Stomach smooth muscle (tissue), 2 donors: ENCODE data around the gene VGLL3.

Source experiments
- H3K27ac ChIP-seq: one replicate; pipeline ENCODE4 v1.7.0; 2013; ENCODE audit warnings: mild to moderate bottlenecking, low read length, inconsistent platforms
- H3K27me3 ChIP-seq, 2 donors: one replicate each; pipeline ENCODE4 v1.7.0; 2013; ENCODE audit warnings: low read length in 2 of 2; ENCODE audit not compliant: insufficient read depth in 2 of 2, control insufficient read depth in 1 of 2
- H3K36me3 ChIP-seq, 2 donors: one replicate each; pipeline ENCODE4 v1.7.0; 2013; ENCODE audit warnings: low read length in 2 of 2; ENCODE audit not compliant: control insufficient read depth in 2 of 2, insufficient read depth in 2 of 2
- H3K4me1 ChIP-seq: one replicate; pipeline ENCODE4 v1.7.0; 2013; ENCODE audit warnings: low read length; ENCODE audit not compliant: control insufficient read depth, insufficient read depth
- H3K4me3 ChIP-seq, 2 donors: one replicate each; pipeline ENCODE4 v1.7.0; 2013; ENCODE audit warnings: low read length in 2 of 2
- H3K9ac ChIP-seq, 2 donors: one replicate each; pipeline ENCODE4 v1.7.0; 2013; ENCODE audit warnings: low read length in 2 of 2, mild to moderate bottlenecking in 1 of 2
- H3K9me3 ChIP-seq, 2 donors: one replicate each; pipeline ENCODE4 v1.7.0; 2013; ENCODE audit warnings: low read length in 2 of 2; ENCODE audit not compliant: control insufficient read depth in 2 of 2
- donor health status: healthy.
- donor health status: Pancreatic carcinoma.

VGLL3 gene

DNA sequence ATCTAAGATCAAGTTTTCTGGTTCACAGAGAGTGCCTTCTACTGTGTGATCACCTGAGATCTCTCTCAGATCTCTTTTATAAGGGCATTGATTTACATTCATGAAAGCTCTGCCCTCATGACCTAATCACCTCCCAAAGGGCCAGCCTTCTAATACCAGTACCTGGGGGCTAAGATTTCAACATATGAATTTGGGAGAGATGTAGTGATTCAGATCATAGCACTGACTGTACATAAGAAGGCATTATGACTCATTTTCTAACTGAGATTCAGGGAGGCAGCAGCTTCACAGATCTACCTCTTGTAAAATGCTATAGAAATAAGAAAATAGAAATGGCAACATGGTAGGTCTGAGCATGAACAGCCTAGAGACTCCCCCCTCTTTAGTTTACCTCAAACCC, 39.6 kb downstream of the VGLL3 start:
- Histone ChIP-seq H3K36me3 (no peaks in the 10 kb centered on the region), H3K27me3 (no peaks in the 10 kb centered on the region), H3K4me1 (no peaks in the 10 kb centered on the region), H3K9ac (no peak overlapping the region), H3K27ac (no peak overlapping the region), H3K9me3 (no peaks in the 10 kb centered on the region), H3K4me3 (no peak overlapping the region)

DNA sequence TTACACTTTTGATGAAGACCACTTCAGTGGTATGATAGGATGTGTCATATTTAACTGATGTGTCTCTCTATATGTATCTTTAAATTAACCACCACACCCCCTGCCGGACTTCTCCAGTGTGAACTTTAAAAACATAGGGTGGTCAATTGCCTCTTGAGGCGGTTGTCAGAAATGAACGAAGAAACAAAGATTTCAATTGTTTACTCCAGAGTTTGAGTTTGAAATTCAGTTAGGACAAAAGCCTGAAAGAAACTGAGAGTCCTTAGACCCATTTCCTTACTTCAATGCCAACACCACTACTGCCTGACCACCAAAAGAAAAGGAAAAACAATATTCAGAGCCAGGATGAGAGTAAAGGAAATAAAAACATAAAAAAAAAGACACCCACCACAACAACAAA, 40.2 kb downstream of the VGLL3 start:
- no peaks in the 10 kb centered on the region for H3K9me3 ChIP-seq
- H3K36me3 ChIP-seq, result no peaks in the 10 kb centered on the region
- no peaks in the 10 kb centered on the region for H3K27me3 ChIP-seq
- no peak overlapping the region for H3K9ac ChIP-seq
- H3K4me3 ChIP-seq, result no peak overlapping the region
- H3K4me1 ChIP-seq, result no peaks in the 10 kb centered on the region
- no peak overlapping the region for H3K27ac ChIP-seq

DNA sequence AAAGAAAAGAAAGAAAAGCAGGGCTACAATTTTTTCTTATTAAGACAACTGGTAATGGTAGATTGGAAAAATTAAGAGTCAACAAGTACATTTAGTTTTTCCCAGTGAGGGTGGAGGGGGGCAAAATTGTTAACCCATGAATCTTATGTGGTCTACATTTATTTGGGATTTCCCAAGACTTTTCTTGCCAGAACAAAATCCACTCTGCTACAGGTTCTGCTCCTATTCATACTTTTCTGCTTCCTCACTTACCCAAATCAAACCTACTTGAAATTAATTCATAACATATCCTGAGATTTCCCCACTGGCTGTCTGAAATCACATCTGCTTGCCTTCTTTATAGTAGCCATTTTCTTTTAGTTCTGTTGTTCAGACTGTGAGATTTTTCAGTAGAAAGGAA, 41.1 kb downstream of the VGLL3 start:
- no peak overlapping the region for H3K27ac ChIP-seq
- no peak overlapping the region for H3K4me3 ChIP-seq
- no peaks in the 10 kb centered on the region for H3K4me1 ChIP-seq
- no peaks in the 10 kb centered on the region for H3K36me3 ChIP-seq
- H3K9me3 ChIP-seq, result no peaks in the 10 kb centered on the region
- H3K9ac ChIP-seq, result no peak overlapping the region
- no peaks in the 10 kb centered on the region for H3K27me3 ChIP-seq

- Histone ChIP-seq H3K27me3 (no peaks in the 10 kb centered on the region), H3K36me3 (no peaks in the 10 kb centered on the region), H3K9ac (no peak overlapping the region), H3K4me1 (no peaks in the 10 kb centered on the region), H3K9me3 (no peaks in the 10 kb centered on the region), H3K27ac (no peak overlapping the region), H3K4me3 (no peak overlapping the region)
Measured at GRCh38 chr3:86948822-86949221, 42.1 kb downstream of the VGLL3 start.

- Histone ChIP-seq H3K27ac (no peak overlapping the region), H3K27me3 (no peaks in the 10 kb centered on the region), H3K4me3 (no peak overlapping the region), H3K9me3 (no peaks in the 10 kb centered on the region), H3K36me3 (no peaks in the 10 kb centered on the region), H3K4me1 (no peaks in the 10 kb centered on the region), H3K9ac (no peak overlapping the region)
Measured at GRCh38 chr3:86942206-86942605, 48.7 kb downstream of the VGLL3 start.

DNA sequence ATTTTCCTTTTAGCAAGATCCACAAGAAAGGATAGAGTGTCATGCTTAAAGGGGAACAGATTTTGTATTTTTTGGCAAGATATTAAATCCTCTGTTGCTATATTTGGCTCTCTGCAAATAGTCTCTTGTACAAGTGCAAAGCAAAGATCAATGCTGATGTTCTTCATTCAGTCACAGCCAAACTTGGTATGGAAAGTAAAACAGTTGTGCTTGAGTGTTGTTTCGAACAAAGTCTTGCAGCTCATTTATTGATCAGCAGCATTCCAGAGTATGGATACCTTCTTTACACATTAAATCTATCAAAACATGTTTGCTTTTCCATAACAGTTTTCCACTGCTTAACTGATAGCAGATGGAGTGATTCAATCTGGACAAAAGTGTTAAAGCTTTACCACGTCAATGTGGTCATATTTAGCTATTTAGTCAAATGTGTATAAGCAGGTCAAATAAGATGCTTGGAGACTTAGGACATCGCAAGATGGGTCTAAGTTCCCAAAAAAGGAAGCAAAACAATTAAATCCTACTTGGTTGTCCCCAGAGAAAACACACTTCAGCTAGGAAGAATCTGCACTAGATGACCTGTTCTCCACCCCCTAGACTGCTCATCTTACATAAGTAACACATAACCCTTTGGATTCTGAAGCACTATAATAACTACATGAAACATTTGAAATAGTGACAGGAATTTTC, 52.4 kb downstream of the VGLL3 start:
- H3K9me3 ChIP-seq, result no peaks in the 10 kb centered on the region
- H3K36me3 ChIP-seq, result no peaks in the 10 kb centered on the region
- H3K4me3 ChIP-seq, result no peak overlapping the region
- H3K27ac ChIP-seq, result no peak overlapping the region
- no peaks in the 10 kb centered on the region for H3K4me1 ChIP-seq
- no peak overlapping the region for H3K9ac ChIP-seq
- no peaks in the 10 kb centered on the region for H3K27me3 ChIP-seq

DNA sequence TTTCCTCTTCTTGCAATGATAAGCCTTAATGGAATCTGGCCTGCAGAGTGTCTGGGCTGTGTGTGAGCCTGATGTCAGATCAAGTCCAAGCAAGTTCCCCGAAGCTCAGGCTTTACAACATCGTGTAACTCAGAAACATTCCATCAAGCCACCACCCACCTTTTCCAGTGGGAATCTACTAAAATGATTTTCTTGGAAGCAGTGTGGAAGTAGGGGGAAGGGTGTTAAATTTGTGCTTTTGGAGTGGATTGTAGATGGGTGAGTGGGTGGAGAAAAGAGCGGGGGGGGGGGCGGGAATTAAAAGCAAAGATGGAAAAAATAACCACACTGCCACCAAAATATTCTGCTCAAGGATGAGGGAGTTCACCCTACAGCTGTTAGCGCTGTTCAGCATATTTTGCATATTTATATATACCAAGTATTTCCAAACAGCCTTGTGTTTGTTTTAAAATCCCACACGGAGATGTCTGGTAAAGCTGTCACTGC, 53.6 kb downstream of the VGLL3 start:
- Histone ChIP-seq H3K4me1 (no peaks in the 10 kb centered on the region), H3K9me3 (no peaks in the 10 kb centered on the region), H3K36me3 (no peaks in the 10 kb centered on the region), H3K4me3 (no peak overlapping the region), H3K27me3 (no peaks in the 10 kb centered on the region), H3K27ac (no peak overlapping the region), H3K9ac (no peak overlapping the region)

DNA sequence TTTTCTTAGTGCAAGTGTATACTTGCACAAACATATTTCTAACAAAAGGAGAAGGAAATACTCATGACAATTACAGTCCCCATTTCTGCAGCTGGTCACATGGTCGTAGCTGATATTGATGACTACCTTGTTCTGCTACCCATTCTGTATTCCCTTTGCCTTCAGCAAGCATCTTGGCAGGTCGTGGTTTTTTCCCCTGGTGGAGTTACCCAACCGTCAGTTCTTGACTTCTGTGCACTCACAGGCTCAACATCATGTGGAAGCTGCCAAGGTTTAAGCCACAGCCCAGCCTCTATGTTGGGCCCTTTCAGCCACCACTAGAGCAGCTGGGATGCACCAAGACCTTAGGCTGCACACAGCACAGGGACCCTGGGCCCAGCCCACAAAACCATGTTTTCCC, 56.1 kb downstream of the VGLL3 start:
- no peak overlapping the region for H3K27ac ChIP-seq
- H3K27me3 ChIP-seq, result no peaks in the 10 kb centered on the region
- no peak overlapping the region for H3K9ac ChIP-seq
- H3K4me3 ChIP-seq, result no peak overlapping the region
- no peaks in the 10 kb centered on the region for H3K9me3 ChIP-seq
- H3K36me3 ChIP-seq, result no peaks in the 10 kb centered on the region
- H3K4me1 ChIP-seq, result no peaks in the 10 kb centered on the region

GRCh38 chr3:86930831-86931230, 60.1 kb downstream of the VGLL3 start:
- Histone ChIP-seq H3K27ac (no peak overlapping the region), H3K36me3 (no peaks in the 10 kb centered on the region), H3K27me3 (no peaks in the 10 kb centered on the region), H3K9ac (no peak overlapping the region), H3K4me3 (no peak overlapping the region), H3K9me3 (no peaks in the 10 kb centered on the region), H3K4me1 (no peaks in the 10 kb centered on the region)

DNA sequence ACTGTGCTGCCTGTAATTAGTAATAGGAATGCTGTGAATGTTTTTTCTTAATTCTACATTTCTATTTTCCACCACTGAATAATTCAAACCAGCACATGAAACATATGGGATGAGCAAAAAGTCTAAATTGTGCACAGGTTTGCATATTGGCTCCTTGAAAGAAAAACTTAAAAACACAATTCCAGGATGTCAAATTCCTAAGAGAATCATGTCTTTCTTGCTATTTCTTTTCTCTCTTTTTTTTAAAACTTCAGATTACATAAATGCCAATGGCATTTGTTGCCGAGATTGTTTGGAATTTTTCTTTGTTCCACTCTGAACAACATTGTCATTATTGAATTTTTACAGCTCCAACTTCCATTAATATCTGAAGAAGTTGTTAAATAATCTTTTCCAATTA, 60.8 kb downstream of the VGLL3 start:
- no peaks in the 10 kb centered on the region for H3K36me3 ChIP-seq
- H3K27ac ChIP-seq, result no peak overlapping the region
- no peaks in the 10 kb centered on the region for H3K9me3 ChIP-seq
- H3K4me3 ChIP-seq, result no peak overlapping the region
- no peak overlapping the region for H3K9ac ChIP-seq
- H3K4me1 ChIP-seq, result no peaks in the 10 kb centered on the region
- H3K27me3 ChIP-seq, result no peaks in the 10 kb centered on the region

DNA sequence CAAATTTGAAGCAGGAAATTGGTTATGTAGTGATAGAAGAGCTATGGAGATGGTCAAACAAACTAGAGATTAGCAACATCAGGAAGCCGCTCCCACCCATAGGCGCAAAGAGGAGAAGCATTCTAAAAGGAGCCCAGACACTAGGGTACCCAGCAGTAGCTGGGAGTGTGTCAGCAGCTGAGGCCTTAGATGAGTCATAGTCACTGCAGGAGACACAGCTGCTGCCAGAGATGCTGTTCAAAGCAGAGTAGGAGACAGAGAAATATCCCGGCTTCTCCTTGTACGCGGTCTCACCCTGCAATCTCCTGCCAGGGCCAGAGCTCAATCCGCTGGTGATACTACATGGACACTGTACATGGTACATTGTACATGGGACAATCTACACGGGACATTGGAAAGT, 61.9 kb downstream of the VGLL3 start:
- Histone ChIP-seq H3K27ac (no peak overlapping the region), H3K4me3 (no peak overlapping the region), H3K9me3 (no peaks in the 10 kb centered on the region), H3K4me1 (no peaks in the 10 kb centered on the region), H3K9ac (no peak overlapping the region), H3K36me3 (no peaks in the 10 kb centered on the region), H3K27me3 (no peaks in the 10 kb centered on the region)
